CD8-positive, alpha-beta memory T cell (primary cell): ENCODE data around the gene LONP1. TPM values are rescaled to one million over a fixed set of nuclear protein-coding genes. Genes with fewer than 3 reads are reported as not detected.

Experiments
- CTCF ChIA-PET: fragments of 350-600 bp; sonication (Branson Sonifier 250); formaldehyde crosslinking; loops from one replicate; lab custom pipeline; 2021; ENCODE audit warnings: antibody characterized with exemption; lab: Charles Lee
- POLR2A ChIA-PET: fragments of 350-600 bp; sonication (Branson Sonifier 250); formaldehyde crosslinking; loops from one replicate; lab custom pipeline; 2021; ENCODE audit warnings: antibody characterized with exemption; lab: Charles Lee
- DNase-seq, 5 donors: peaks; one replicate each; pipeline versions ENCODE4 v3.0.0 to v3.0.0-alpha.2; 2020 to 2022; ENCODE audit warnings: mixed read lengths in 1 of 5
- H3K27ac ChIP-seq: one replicate; pipeline ENCODE4 v1.7.0; 2013; ENCODE audit warnings: low read depth, mild to moderate bottlenecking, low read length, moderate library complexity
- H3K27me3 ChIP-seq: 2 replicates; pipeline ENCODE4 v1.7.0; 2013; ENCODE audit warnings: low read length, mild to moderate bottlenecking; ENCODE audit not compliant: insufficient read depth, poor library complexity, severe bottlenecking
- H3K36me3 ChIP-seq: 2 replicates; pipeline ENCODE4 v1.7.0; 2013; ENCODE audit warnings: mild to moderate bottlenecking, low read length, moderate library complexity; ENCODE audit not compliant: insufficient read depth
- H3K4me1 ChIP-seq: 2 replicates; pipeline ENCODE4 v1.7.0; 2013; ENCODE audit warnings: mild to moderate bottlenecking, low read length, moderate library complexity; ENCODE audit not compliant: insufficient read depth
- H3K4me3 ChIP-seq: 2 replicates; pipeline ENCODE4 v1.7.0; 2013; ENCODE audit warnings: mild to moderate bottlenecking, low read length
- H3K9me3 ChIP-seq: 2 replicates; pipeline ENCODE4 v1.7.0; 2013; ENCODE audit warnings: mild to moderate bottlenecking, low read length
- H3K27ac Mint-ChIP-seq, 8 donors: one replicate each; pipeline ENCODE4 v1.8.0; 2020 to 2021; ENCODE audit warnings: mixed read lengths in 8 of 8, mild to moderate bottlenecking in 6 of 8, inconsistent platforms in 3 of 8, moderate library complexity in 3 of 8
- H3K27me3 Mint-ChIP-seq, 2 donors: one replicate each; pipeline ENCODE4 v1.8.0; 2020 to 2021; ENCODE audit warnings: mixed read lengths in 2 of 2, mild to moderate bottlenecking in 1 of 2, moderate library complexity in 1 of 2
- H3K36me3 Mint-ChIP-seq, 3 donors: one replicate each; pipeline ENCODE4 v1.8.0; 2020 to 2021; ENCODE audit warnings: mixed read lengths in 3 of 3, inconsistent platforms in 1 of 3, mild to moderate bottlenecking in 1 of 3
- H3K4me1 Mint-ChIP-seq, 3 donors: one replicate each; pipeline ENCODE4 v1.8.0; 2020 to 2021; ENCODE audit warnings: mixed read lengths in 3 of 3, inconsistent platforms in 1 of 3, mild to moderate bottlenecking in 1 of 3
- H3K4me3 Mint-ChIP-seq, 7 donors: one replicate each; pipeline ENCODE4 v1.8.0; 2020 to 2021; ENCODE audit warnings: mixed read lengths in 7 of 7, mild to moderate bottlenecking in 6 of 7, moderate library complexity in 4 of 7, inconsistent platforms in 2 of 7
- H3K9me3 Mint-ChIP-seq, 5 donors: one replicate each; pipeline ENCODE4 v1.8.0; 2020 to 2022; ENCODE audit warnings: mixed read lengths in 5 of 5, mild to moderate bottlenecking in 3 of 5, moderate library complexity in 2 of 5, inconsistent platforms in 1 of 5
- polyA plus RNA-seq: library from polyadenylated mRNA; unstranded; fragments of 300-500 nt; fragmentation: Illumina TruSeq; gene quantifications from one replicate; pipeline ENCODE4 v1.2.3, GENCODE V29; 2021
- total RNA-seq, 2 experiments: library from RNA; stranded (reverse); gene quantifications; one replicate each; pipeline ENCODE4 v1.2.3, GENCODE V29; 2021

Gene LONP1
- total and polyA plus RNA-seq, 3 experiments from 2014 or later: 36.0 to 204 (median 179) TPM

GRCh38 chr19:5672708-5673459, 47.1 kb downstream of the LONP1 start:
- Mint-ChIP-seq H3K9me3 (no peaks in the 10 kb centered on the region), H3K27ac (no peak overlapping the region), H3K27me3 (no peaks in the 10 kb centered on the region), H3K4me3 (no peak overlapping the region), H3K36me3 (peaks cover 0 to 24% (median 8%) of the 10 kb centered on the region in 3 donors), H3K4me1 (no peaks in the 10 kb centered on the region)
- ChIA-PET POLR2A (no interaction called here), CTCF (no interaction called here)
- Histone ChIP-seq H3K27me3 (no peaks in the 10 kb centered on the region), H3K4me3 (no peak overlapping the region), H3K36me3 (peaks cover 14% of the 10 kb centered on the region), H3K4me1 (no peaks in the 10 kb centered on the region), H3K9me3 (no peaks in the 10 kb centered on the region), H3K27ac (no peak overlapping the region)
- no peak for DNase-seq

- H3K27me3 ChIP-seq: no peaks in the 10 kb centered on the region
- H3K36me3 ChIP-seq: peaks cover 23% of the 10 kb centered on the region
- H3K4me3 ChIP-seq: no peak overlapping the region
- DNase-seq: no peak
- no peak overlapping the region for H3K4me3 Mint-ChIP-seq
- peaks cover 0 to 2% of the 10 kb centered on the region in 2 donors for H3K27me3 Mint-ChIP-seq
- H3K4me1 Mint-ChIP-seq: no peaks in the 10 kb centered on the region
- H3K9me3 ChIP-seq: no peaks in the 10 kb centered on the region
- no peak overlapping the region for H3K27ac ChIP-seq
- CTCF ChIA-PET: no interaction called here
- POLR2A ChIA-PET: no interaction called here
- no peaks in the 10 kb centered on the region for H3K9me3 Mint-ChIP-seq
- H3K27ac Mint-ChIP-seq: no peak overlapping the region
- H3K36me3 Mint-ChIP-seq: peaks cover 0 to 37% (median 8%) of the 10 kb centered on the region in 3 donors
- no peaks in the 10 kb centered on the region for H3K4me1 ChIP-seq
Measured at GRCh38 chr19:5671600-5671999, 48.3 kb downstream of the LONP1 start.

- CTCF ChIA-PET: interaction anchor here (1.2 kb wide), 1 partner anchor 21 kb away, joined by 3 read pairs; the partner anchor contains the start of gene RPL36
- H3K4me1 ChIP-seq: no peaks in the 10 kb centered on the region
- peaks cover 47% of the 10 kb centered on the region for H3K36me3 ChIP-seq
- POLR2A ChIA-PET: no interaction called here
- Mint-ChIP-seq H3K36me3 (peaks cover 0 to 61% (median 12%) of the 10 kb centered on the region in 3 donors), H3K27ac (no peak overlapping the region), H3K4me1 (no peaks in the 10 kb centered on the region), H3K9me3 (no peaks in the 10 kb centered on the region), H3K27me3 (peaks cover 0 to 4% of the 10 kb centered on the region in 2 donors), H3K4me3 (no peak overlapping the region)
- no peak overlapping the region for H3K27ac ChIP-seq
- H3K27me3 ChIP-seq: no peaks in the 10 kb centered on the region
- DNase-seq: no peak
- no peaks in the 10 kb centered on the region for H3K9me3 ChIP-seq
- H3K4me3 ChIP-seq: no peak overlapping the region
Measured at GRCh38 chr19:5669212-5669611, 50.7 kb downstream of the LONP1 start.

GRCh38 chr19:5667751-5668271, 52.1 kb downstream of the LONP1 start:
- peaks cover 0 to 72% (median 15%) of the 10 kb centered on the region in 3 donors for H3K36me3 Mint-ChIP-seq
- Histone ChIP-seq H3K9me3 (no peaks in the 10 kb centered on the region), H3K27ac (no peak overlapping the region), H3K4me1 (no peaks in the 10 kb centered on the region), H3K27me3 (no peaks in the 10 kb centered on the region), H3K4me3 (no peak overlapping the region), H3K36me3 (peaks cover 56% of the 10 kb centered on the region)
- no peak for DNase-seq
- no peak overlapping the region for H3K27ac Mint-ChIP-seq
- POLR2A ChIA-PET: interaction anchor here (0.7 kb wide), 1 partner anchor 410 kb away, joined by 3 read pairs; no protein-coding TSS in a partner anchor
- H3K4me1 Mint-ChIP-seq: no peaks in the 10 kb centered on the region
- H3K4me3 Mint-ChIP-seq: no peak overlapping the region
- peaks cover 0 to 4% of the 10 kb centered on the region in 2 donors for H3K27me3 Mint-ChIP-seq
- CTCF ChIA-PET: no interaction called here
- H3K9me3 Mint-ChIP-seq: no peaks in the 10 kb centered on the region

GRCh38 chr19:5666921-5667610, 52.9 kb downstream of the LONP1 start:
- no peaks in the 10 kb centered on the region for H3K9me3 Mint-ChIP-seq
- H3K4me1 Mint-ChIP-seq: no peaks in the 10 kb centered on the region

GRCh38 chr19:5665781-5666513, 54.0 kb downstream of the LONP1 start:
- POLR2A ChIA-PET: no interaction called here
- CTCF ChIA-PET: interaction anchor here (1.0 kb wide), 1 partner anchor 22 kb away, joined by 3 read pairs; no protein-coding TSS in a partner anchor

More at GRCh38 chr19:5666921-5667610, 52.9 kb downstream of the LONP1 start:
- H3K27me3 Mint-ChIP-seq: peaks cover 0 to 4% of the 10 kb centered on the region in 2 donors
- Histone ChIP-seq H3K27me3 (no peaks in the 10 kb centered on the region), H3K36me3 (peaks cover 59% of the 10 kb centered on the region), H3K4me1 (no peaks in the 10 kb centered on the region), H3K4me3 (no peak overlapping the region), H3K27ac (no peak overlapping the region), H3K9me3 (no peaks in the 10 kb centered on the region)
- H3K4me3 Mint-ChIP-seq: no peak overlapping the region
- H3K27ac Mint-ChIP-seq: peak overlapping the region in 3 of 8 donors; percentile 56 to 61 (median 61)
- ChIA-PET CTCF (no interaction called here), POLR2A (no interaction called here)
- peaks cover 0 to 78% (median 15%) of the 10 kb centered on the region in 3 donors for H3K36me3 Mint-ChIP-seq
- no peak for DNase-seq

GRCh38 chr19:5664515-5664914, 55.4 kb downstream of the LONP1 start:
- peaks cover 0 to 4% of the 10 kb centered on the region in 2 donors for H3K27me3 Mint-ChIP-seq
- no peak overlapping the region for H3K4me3 Mint-ChIP-seq
- Histone ChIP-seq H3K36me3 (peaks cover 81% of the 10 kb centered on the region), H3K4me3 (no peak overlapping the region), H3K27me3 (no peaks in the 10 kb centered on the region), H3K27ac (no peak overlapping the region), H3K9me3 (no peaks in the 10 kb centered on the region), H3K4me1 (no peaks in the 10 kb centered on the region)
- H3K36me3 Mint-ChIP-seq: peaks cover 0 to 92% (median 19%) of the 10 kb centered on the region in 3 donors
- peak overlapping the region in 1 of 8 donors; percentile 34 for H3K27ac Mint-ChIP-seq
- ChIA-PET CTCF (no interaction called here), POLR2A (no interaction called here)
- no peak for DNase-seq
- no peaks in the 10 kb centered on the region for H3K9me3 Mint-ChIP-seq
- H3K4me1 Mint-ChIP-seq: no peaks in the 10 kb centered on the region

More at GRCh38 chr19:5665781-5666513, 54.0 kb downstream of the LONP1 start:
- Mint-ChIP-seq H3K4me1 (no peaks in the 10 kb centered on the region), H3K4me3 (no peak overlapping the region), H3K27me3 (peaks cover 0 to 4% of the 10 kb centered on the region in 2 donors), H3K27ac (peak overlapping the region in 2 of 8 donors; percentile 54 to 74), H3K36me3 (peaks cover 0 to 85% (median 17%) of the 10 kb centered on the region in 3 donors), H3K9me3 (no peaks in the 10 kb centered on the region)
- Histone ChIP-seq H3K4me3 (no peak overlapping the region), H3K27me3 (no peaks in the 10 kb centered on the region), H3K36me3 (peaks cover 69% of the 10 kb centered on the region), H3K4me1 (no peaks in the 10 kb centered on the region), H3K27ac (no peak overlapping the region), H3K9me3 (no peaks in the 10 kb centered on the region)
- DNase-seq: no peak
